Glutamatergic neuron (in vitro differentiated cells): ENCODE results near the gene FRMD3. TPM values are rescaled to one million over a fixed set of nuclear protein-coding genes. Genes with fewer than 3 reads are reported as not detected.

Source experiments
- DNase-seq: peaks from one replicate; pipeline ENCODE4 v3.0.0; 2022
- H3K27ac Mint-ChIP-seq: one replicate; pipeline ENCODE4 v1.8.0; 2020; ENCODE audit warnings: mild to moderate bottlenecking, mixed read lengths, inconsistent platforms; ENCODE audit not compliant: unreplicated experiment
- H3K27me3 Mint-ChIP-seq: one replicate; pipeline ENCODE4 v1.8.0; 2020; ENCODE audit warnings: mild to moderate bottlenecking, moderate library complexity, mixed read lengths, inconsistent platforms; ENCODE audit not compliant: unreplicated experiment
- H3K36me3 Mint-ChIP-seq: one replicate; pipeline ENCODE4 v1.8.0; 2020; ENCODE audit warnings: mild to moderate bottlenecking, mixed read lengths, inconsistent platforms; ENCODE audit not compliant: unreplicated experiment
- H3K4me1 Mint-ChIP-seq: one replicate; pipeline ENCODE4 v1.8.0; 2020; ENCODE audit warnings: mild to moderate bottlenecking, low read depth, mixed read lengths, inconsistent platforms; ENCODE audit not compliant: unreplicated experiment
- H3K4me3 Mint-ChIP-seq: one replicate; pipeline ENCODE4 v1.8.0; 2020; ENCODE audit warnings: mild to moderate bottlenecking, mixed read lengths, inconsistent platforms; ENCODE audit not compliant: unreplicated experiment
- H3K9me3 Mint-ChIP-seq: one replicate; pipeline ENCODE4 v1.8.0; 2020; ENCODE audit warnings: mild to moderate bottlenecking, moderate library complexity, mixed read lengths, inconsistent platforms; ENCODE audit not compliant: unreplicated experiment
- total RNA-seq: library from RNA; stranded (reverse); fragmentation: NEBNext Ultra II Directional; extraction: Animal tissue kit (Norgen Biotek cat#: 25700); gene quantifications from one replicate; pipeline ENCODE4 v1.2.1, GENCODE V29; 2021; ENCODE audit not compliant: unreplicated experiment
- TF ChIP-seq, protein P1 (sequence below): fragments of 200-600 bp; sonication (generic); IDR thresholded peaks from one replicate; pipeline ENCODE4 v1.5.0; 2021; ENCODE audit not compliant: partially characterized antibody, unreplicated experiment

FRMD3 gene
- total RNA-seq, 1 donor from 2014 or later: 20.7 TPM

DNA sequence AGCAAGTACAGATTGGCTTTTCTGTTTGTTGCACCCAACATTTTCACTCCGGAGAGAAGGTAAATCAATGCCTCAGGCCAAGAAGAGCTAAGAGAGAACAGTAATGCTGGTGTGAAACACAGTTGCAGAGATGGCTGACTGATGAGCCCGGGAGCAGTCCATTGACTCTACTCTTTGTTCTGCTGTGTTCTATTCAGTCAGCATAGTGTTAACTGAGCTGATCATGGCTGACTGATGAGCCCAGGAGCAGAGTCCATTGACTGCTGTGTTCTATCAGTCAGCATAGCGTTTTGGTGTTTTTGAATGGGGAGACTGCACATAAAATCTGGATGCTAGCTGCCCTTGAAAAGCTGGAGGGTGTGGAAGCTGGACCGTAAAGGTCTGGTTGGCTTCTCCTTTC lies 141.4 kb downstream of the FRMD3 start:
- Mint-ChIP-seq H3K4me3 (no peak overlapping the region), H3K27me3 (no peaks in the 10 kb centered on the region), H3K27ac (no peak overlapping the region), H3K4me1 (peaks cover 6% of the 10 kb centered on the region), H3K9me3 (peaks cover 3% of the 10 kb centered on the region), H3K36me3 (no peaks in the 10 kb centered on the region)
- DNase-seq: no peak
- TF ChIP-seq, protein P1, sequence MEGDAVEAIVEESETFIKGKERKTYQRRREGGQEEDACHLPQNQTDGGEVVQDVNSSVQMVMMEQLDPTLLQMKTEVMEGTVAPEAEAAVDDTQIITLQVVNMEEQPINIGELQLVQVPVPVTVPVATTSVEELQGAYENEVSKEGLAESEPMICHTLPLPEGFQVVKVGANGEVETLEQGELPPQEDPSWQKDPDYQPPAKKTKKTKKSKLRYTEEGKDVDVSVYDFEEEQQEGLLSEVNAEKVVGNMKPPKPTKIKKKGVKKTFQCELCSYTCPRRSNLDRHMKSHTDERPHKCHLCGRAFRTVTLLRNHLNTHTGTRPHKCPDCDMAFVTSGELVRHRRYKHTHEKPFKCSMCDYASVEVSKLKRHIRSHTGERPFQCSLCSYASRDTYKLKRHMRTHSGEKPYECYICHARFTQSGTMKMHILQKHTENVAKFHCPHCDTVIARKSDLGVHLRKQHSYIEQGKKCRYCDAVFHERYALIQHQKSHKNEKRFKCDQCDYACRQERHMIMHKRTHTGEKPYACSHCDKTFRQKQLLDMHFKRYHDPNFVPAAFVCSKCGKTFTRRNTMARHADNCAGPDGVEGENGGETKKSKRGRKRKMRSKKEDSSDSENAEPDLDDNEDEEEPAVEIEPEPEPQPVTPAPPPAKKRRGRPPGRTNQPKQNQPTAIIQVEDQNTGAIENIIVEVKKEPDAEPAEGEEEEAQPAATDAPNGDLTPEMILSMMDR: no peak

DNA sequence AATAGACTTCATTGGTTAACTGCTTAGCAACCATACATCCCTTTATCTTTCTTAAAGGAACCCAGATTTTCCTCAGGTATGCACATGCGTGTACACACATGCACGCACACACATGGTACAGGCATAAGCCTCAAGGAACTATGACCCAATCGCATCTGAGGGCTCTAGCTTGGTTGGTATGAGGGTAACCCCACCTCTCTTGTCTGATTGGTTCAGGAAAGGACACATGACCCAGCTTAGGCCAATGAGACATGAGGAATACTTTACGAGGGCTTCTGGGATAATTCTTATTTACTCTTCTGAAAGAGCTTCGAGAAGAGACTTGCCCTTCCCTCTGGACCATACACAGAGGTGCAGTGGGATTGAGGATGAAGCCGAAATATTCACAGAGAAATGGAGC lies 141.9 kb downstream of the FRMD3 start:
- no peak overlapping the region for H3K4me3 Mint-ChIP-seq
- H3K4me1 Mint-ChIP-seq: peaks cover 7% of the 10 kb centered on the region
- TF ChIP-seq, protein P1: no peak
- peaks cover 3% of the 10 kb centered on the region for H3K9me3 Mint-ChIP-seq
- no peak for DNase-seq
- H3K27me3 Mint-ChIP-seq: no peaks in the 10 kb centered on the region
- H3K36me3 Mint-ChIP-seq: no peaks in the 10 kb centered on the region
- no peak overlapping the region for H3K27ac Mint-ChIP-seq

DNA sequence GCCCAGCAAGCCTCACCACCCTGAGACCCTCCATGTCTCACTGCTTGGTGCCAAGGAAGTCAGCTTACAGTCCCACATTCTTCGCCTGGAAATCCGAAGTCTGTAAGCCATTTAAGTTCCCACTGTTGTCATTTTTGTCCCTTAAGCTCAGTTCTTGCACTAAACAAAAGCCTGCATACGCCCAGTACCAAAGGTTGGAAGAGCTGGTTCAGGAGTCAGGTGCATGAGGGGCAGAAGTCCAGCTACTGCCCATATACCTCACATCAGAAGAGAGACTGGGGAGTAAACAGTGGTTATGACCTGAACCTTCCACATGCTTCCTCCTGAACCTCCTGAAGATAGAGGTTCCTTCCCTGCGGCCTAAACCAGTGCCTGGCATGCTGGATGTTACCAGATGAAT lies 146.0 kb downstream of the FRMD3 start:
- Mint-ChIP-seq H3K27me3 (no peaks in the 10 kb centered on the region), H3K4me1 (peaks cover 7% of the 10 kb centered on the region), H3K27ac (no peak overlapping the region), H3K9me3 (peaks cover 5% of the 10 kb centered on the region), H3K36me3 (no peaks in the 10 kb centered on the region), H3K4me3 (no peak overlapping the region)
- no peak for DNase-seq
- TF ChIP-seq, protein P1: no peak

DNA sequence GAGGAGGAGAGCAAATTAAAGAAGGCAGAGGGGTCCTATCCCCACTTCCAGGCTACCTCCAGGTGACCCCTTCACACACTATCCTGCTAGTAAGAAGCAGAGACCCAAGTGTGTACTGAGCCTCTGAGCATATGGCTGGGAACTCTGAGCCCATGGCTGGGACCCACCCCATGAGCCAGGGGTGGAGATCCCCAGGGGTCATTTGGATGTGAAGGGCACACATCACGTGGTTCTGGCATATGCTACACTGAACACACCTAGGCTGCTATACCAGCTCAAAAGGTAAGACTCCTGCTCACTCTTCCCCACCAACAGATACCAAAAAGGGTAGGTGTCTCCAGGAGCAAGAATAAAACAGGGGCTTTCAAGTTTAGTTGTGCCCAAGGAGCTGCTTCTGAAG lies 149.9 kb downstream of the FRMD3 start:
- Mint-ChIP-seq H3K27ac (no peak overlapping the region), H3K4me1 (peaks cover 22% of the 10 kb centered on the region), H3K36me3 (peaks cover 5% of the 10 kb centered on the region), H3K4me3 (no peak overlapping the region), H3K27me3 (no peaks in the 10 kb centered on the region), H3K9me3 (peaks cover 1% of the 10 kb centered on the region)
- no peak for DNase-seq
- TF ChIP-seq, protein P1: no peak

DNA sequence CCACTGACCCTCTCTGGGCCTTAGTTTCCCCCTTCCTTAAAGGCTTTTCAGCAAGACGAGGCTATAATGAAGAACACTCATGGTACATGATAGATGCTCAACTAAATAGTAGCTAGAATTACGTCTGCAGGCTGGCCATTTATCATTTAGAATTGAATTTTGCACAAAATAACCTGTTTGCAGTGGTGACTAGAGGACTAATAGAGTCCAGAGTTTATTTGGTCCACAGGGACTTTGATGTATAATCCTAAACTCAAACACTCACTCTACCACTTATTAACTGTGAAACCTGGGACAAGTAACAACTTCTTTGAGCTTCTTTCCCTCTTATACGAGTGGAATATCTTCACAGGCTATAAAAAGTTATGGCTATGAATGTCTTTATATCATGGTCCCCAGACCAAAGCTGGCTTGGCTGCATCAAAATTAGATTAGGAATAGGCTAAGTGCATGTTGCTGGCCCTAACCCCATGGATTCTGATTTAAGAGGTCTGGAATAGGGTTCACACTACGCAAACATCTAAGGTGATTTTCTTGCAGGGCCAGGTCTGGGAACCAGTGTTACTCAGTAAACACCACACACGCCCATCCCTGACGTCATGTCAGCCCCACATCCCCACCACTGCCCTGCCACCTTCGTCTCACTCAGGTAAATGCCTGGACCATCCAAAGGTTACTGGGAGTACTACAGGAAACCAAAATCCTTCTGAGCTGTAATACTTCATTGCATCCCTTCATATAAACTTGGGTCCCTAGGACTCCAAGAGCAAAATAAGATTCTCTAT lies 150.6 kb downstream of the FRMD3 start:
- Mint-ChIP-seq H3K4me3 (no peak overlapping the region), H3K4me1 (peaks cover 22% of the 10 kb centered on the region), H3K9me3 (peaks cover 1% of the 10 kb centered on the region), H3K36me3 (peaks cover 6% of the 10 kb centered on the region), H3K27me3 (peaks cover 3% of the 10 kb centered on the region), H3K27ac (no peak overlapping the region)
- TF ChIP-seq, protein P1: no peak
- no peak for DNase-seq
